Measurements from ENCODE around the gene TRIP13.
"Not testable (repeated sequence)": the region's sequence is repeated elsewhere in the genome, so short reads cannot be mapped to it uniquely, and the experiment has no call there.

The TRIP13 gene, protein sequence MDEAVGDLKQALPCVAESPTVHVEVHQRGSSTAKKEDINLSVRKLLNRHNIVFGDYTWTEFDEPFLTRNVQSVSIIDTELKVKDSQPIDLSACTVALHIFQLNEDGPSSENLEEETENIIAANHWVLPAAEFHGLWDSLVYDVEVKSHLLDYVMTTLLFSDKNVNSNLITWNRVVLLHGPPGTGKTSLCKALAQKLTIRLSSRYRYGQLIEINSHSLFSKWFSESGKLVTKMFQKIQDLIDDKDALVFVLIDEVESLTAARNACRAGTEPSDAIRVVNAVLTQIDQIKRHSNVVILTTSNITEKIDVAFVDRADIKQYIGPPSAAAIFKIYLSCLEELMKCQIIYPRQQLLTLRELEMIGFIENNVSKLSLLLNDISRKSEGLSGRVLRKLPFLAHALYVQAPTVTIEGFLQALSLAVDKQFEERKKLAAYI

DNA sequence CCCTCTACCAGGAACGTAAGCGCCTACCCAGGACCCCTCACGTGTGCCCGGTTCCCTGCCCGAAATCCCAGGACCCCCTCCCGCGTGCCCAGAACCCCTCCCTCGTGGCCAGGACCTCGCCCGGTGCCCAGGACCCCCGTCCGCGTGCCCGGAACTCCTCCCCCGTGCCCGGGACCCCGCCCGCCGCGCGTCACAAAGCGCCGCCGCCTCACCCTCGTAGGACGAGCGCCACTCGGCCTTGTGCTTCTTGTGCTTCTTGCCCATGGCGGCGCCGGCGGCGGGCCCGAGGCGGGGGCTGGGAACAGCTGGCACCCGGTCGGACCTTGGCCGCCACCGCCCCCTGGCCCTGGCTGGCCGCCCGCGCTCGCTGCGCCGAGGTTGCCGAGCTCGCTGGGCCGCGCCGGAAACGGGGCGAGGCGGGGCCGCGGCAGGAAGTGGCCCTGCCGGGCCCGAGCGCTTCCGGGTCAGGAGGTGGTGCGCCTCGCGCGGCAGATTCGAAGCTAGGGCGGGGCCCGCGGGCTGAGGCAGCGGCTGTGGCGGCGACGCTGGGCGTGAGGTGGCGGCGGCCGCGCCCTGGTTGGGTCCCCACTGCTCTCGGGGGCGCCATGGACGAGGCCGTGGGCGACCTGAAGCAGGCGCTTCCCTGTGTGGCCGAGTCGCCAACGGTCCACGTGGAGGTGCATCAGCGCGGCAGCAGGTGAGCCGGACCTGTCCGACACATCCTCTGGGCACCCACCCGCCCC lies at the start of gene TRIP13, which contains the start of gene BRD9:
TRIP13 (plus strand) TSS at position 491 of the 743 bp plus-strand sequence; CDS start at position 606, 115 bp downstream.
BRD9 (minus strand) TSS at position 408 of the 743 bp plus-strand sequence; CDS start at position 264, 144 bp downstream.
- TF ChIP-seq, protein P1, sequence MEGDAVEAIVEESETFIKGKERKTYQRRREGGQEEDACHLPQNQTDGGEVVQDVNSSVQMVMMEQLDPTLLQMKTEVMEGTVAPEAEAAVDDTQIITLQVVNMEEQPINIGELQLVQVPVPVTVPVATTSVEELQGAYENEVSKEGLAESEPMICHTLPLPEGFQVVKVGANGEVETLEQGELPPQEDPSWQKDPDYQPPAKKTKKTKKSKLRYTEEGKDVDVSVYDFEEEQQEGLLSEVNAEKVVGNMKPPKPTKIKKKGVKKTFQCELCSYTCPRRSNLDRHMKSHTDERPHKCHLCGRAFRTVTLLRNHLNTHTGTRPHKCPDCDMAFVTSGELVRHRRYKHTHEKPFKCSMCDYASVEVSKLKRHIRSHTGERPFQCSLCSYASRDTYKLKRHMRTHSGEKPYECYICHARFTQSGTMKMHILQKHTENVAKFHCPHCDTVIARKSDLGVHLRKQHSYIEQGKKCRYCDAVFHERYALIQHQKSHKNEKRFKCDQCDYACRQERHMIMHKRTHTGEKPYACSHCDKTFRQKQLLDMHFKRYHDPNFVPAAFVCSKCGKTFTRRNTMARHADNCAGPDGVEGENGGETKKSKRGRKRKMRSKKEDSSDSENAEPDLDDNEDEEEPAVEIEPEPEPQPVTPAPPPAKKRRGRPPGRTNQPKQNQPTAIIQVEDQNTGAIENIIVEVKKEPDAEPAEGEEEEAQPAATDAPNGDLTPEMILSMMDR (IDR thresholded peaks at IDR 0.05), result no peak
- Histone ChIP-seq H3K4me3 (ENCODE audit: low read depth in 1 of 2, low read length in 1 of 2) (peak within 1 kb of the TSS; percentile 75 to 86), H3K9me3 (no peaks in the 10 kb centered on the region), H3K36me3 (peaks cover 36% of the 10 kb centered on the region), H3K4me1 (ENCODE audit: control insufficient read depth in 1 of 2, insufficient read depth in 1 of 2, low read depth in 1 of 2, low read length in 1 of 2) (peaks cover 20 to 21% of the 10 kb centered on the region in 2 experiments), H3K27me3 (no peaks in the 10 kb centered on the region), H3K27ac (peak within 1 kb of the TSS; percentile 78)

DNA sequence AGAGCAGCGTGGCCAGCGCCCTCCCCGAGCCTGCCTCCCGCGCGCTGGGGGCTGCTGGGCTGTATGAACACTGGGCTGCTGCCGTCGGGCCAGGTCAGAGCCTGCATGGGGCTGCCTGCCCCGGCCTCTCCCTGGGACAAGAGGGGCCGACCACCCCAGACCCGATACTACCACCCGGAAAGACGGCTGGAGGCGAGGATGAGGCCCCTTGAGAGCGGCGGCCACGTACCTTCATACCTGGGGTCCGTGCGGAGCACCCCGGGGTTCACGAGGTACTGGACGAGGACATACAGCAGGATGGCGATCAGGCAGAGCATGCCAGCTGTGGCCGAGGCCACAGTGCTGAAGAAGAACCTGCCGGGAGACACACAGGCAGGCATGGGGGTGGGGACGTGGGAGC lies 49.3 kb upstream of the TRIP13 start:
- H3K27me3 ChIP-seq; H3K9me3 ChIP-seq; H3K27ac ChIP-seq; H3K36me3 ChIP-seq; H3K4me3 ChIP-seq (ENCODE audit: low read depth in 1 of 2, low read length in 1 of 2); H3K4me1 ChIP-seq (ENCODE audit: control insufficient read depth in 1 of 2, insufficient read depth in 1 of 2, low read depth in 1 of 2, low read length in 1 of 2): not testable (repeated sequence)

DNA sequence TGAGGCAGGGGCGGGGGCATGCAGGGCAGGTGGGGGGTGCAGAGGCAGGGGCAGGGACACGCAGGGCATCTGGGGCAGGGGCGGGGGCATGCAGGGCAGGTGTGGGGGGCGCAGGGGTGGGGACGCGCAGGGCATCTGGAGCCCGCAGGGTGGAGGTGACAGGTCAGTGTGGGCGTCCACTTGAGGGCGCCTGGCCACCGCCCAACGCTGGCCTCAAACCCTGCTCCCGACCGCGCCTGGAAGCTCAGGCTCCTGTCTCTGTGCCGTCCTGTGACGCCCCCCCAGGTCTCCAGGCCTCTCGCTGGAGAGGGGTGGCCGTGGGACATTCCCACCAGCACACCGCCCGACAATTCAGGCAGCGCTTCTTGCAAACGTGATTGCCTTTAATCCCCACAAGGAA lies 48.8 kb upstream of the TRIP13 start:
- H3K36me3 ChIP-seq; H3K27me3 ChIP-seq; H3K4me1 ChIP-seq (ENCODE audit: control insufficient read depth in 1 of 2, insufficient read depth in 1 of 2, low read depth in 1 of 2, low read length in 1 of 2); H3K4me3 ChIP-seq (ENCODE audit: low read depth in 1 of 2, low read length in 1 of 2); H3K27ac ChIP-seq; H3K9me3 ChIP-seq: not testable (repeated sequence)

DNA sequence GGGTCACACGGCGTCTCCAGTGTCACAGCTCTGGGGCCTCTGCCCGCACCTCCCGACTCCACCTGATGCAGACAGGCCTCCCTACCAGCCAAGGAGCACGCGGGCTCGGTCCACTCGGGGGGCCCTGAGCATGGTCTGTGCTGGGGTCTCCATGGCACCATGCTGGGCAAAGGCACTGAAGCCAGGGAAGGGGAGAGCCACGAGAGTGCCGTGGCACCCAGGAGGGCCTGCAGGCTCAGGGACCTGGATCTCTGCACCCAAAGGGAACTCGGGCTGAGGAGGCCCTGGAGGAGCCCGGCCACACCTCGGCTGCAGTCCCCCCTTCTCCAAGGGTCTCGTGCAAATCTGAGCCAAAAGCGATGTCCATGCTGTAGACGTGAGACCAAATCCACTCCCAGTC lies 48.3 kb upstream of the TRIP13 start:
- not testable (repeated sequence) for H3K4me1 ChIP-seq (ENCODE audit: control insufficient read depth in 1 of 2, insufficient read depth in 1 of 2, low read depth in 1 of 2, low read length in 1 of 2); H3K27me3 ChIP-seq; H3K4me3 ChIP-seq (ENCODE audit: low read depth in 1 of 2, low read length in 1 of 2); H3K36me3 ChIP-seq; H3K27ac ChIP-seq; H3K9me3 ChIP-seq

DNA sequence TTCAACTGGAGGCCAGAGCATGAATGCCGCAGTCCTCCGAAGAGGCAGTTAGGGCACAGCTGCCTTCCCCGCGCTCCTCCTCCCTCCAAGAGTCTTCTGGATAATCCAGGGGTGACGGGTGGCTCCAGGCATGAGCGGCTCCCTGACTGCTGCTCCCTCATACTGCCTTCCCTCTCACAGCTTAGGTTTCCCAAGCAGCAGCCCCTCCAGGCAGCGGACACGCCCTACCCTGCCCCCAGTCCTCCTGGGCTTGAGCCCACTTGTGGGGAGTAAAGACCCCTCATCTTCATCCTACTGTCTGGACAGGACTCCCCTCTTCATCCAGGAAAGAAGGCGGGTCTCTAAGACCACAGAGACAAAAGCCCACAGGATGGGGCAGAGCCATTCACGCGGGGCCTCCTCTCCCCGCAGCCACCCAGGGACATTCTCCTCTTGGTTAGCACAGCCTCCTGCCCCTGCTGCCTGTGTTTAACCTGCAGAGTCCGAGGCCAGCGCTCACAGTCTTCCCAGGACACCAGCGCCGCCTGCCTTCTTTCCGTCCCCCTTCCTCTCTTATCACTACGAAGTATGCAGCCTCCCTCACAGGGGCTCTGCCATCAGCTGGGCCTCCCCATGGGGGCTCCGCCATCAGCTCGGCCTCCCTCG lies 47.5 kb upstream of the TRIP13 start:
- not testable (repeated sequence) for H3K27ac ChIP-seq; H3K9me3 ChIP-seq; H3K4me3 ChIP-seq (ENCODE audit: low read depth in 1 of 2, low read length in 1 of 2); H3K4me1 ChIP-seq (ENCODE audit: control insufficient read depth in 1 of 2, insufficient read depth in 1 of 2, low read depth in 1 of 2, low read length in 1 of 2); H3K36me3 ChIP-seq; H3K27me3 ChIP-seq

DNA sequence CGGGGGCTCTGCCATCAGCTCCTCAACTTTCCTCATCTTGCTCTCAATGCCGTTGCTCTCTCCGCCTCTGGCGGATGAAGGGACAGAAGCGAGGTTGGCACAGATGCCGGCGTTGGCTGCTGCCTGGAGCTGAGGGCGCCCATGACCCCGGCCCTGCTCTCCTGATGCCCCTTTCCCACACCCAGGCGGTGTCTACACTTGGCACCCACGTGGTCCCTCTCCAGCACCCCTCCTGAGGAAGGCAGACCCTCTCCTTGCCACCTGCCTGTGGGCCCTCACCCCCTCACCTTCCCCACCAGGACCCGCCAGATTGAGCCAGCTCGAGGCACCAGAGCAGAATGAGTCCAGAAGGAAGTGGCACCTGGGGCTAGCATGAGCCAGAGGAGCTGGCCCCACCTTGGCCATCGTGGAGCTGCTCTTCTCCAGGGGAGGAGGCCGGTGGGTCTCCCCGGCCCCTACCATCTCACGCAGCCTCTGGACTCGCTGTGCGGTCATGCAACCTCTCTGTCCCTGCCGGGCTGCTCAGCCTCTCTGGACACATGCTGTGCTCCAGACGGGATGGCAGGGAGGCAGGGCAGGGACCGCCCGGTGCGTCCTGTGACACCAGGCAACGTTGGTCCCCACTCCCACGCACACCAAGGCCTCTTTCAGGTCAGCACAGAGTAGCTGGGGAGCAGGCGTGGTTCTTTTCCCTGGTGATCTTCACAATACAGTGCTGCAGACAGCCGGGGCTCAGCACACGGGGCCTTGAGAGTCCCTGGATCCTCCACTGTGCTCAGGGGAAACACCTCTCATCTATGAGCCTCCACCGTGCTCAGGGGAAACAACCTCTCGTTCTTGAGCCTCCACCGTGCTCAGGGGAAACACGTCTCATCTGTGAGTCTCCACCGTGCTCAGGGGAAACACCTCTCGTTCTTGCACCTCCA lies 46.7 kb upstream of the TRIP13 start:
- not testable (repeated sequence) for H3K9me3 ChIP-seq; H3K36me3 ChIP-seq; H3K4me3 ChIP-seq (ENCODE audit: low read depth in 1 of 2, low read length in 1 of 2); H3K27ac ChIP-seq; H3K4me1 ChIP-seq (ENCODE audit: control insufficient read depth in 1 of 2, insufficient read depth in 1 of 2, low read depth in 1 of 2, low read length in 1 of 2); H3K27me3 ChIP-seq

DNA sequence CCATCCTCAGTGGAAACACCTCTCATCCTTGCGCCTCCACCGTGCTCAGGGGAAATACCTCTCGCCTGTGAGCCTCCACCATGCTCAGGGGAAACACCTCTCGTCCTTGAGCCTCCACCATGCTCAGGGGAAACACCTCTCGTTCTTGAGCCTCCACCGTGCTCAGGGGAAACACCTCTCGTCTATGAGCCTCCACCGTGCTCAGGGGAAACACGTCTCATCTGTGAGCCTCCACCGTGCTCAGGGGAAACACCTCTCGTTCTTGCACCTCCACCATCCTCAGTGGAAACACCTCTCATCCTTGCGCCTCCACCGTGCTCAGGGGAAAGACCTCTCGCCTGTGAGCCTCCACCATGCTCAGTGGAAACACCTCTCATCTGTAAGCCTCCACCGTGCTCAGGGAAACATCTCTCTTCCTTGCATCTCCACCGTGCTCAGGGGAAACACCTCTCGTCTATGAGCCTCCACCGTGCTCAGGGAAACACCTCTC lies 46.0 kb upstream of the TRIP13 start:
- H3K27ac ChIP-seq; H3K27me3 ChIP-seq; H3K4me3 ChIP-seq (ENCODE audit: low read depth in 1 of 2, low read length in 1 of 2); H3K4me1 ChIP-seq (ENCODE audit: control insufficient read depth in 1 of 2, insufficient read depth in 1 of 2, low read depth in 1 of 2, low read length in 1 of 2); H3K36me3 ChIP-seq; H3K9me3 ChIP-seq: not testable (repeated sequence)

DNA sequence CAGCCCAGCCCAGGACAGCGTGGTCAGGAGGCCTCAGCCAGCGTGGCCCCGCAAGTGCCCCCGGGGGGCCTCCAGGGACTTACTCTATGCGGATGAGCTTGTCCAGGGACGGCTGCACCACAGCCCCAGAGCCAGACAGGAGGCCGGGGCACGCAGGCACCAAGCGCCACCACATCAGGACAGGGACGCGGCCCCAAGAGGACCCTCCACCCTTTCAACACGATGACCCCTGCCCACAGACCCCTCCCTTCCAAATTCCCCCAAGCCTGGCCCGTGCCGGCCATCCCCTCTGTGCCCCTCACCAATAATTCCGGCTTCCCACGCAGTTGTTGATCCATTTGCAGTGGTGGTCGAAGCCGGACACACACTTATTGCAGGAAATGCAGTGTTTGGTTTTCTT lies 45.5 kb upstream of the TRIP13 start:
- not testable (repeated sequence) for H3K4me1 ChIP-seq (ENCODE audit: control insufficient read depth in 1 of 2, insufficient read depth in 1 of 2, low read depth in 1 of 2, low read length in 1 of 2); H3K27ac ChIP-seq; H3K4me3 ChIP-seq (ENCODE audit: low read depth in 1 of 2, low read length in 1 of 2); H3K36me3 ChIP-seq; H3K9me3 ChIP-seq; H3K27me3 ChIP-seq

DNA sequence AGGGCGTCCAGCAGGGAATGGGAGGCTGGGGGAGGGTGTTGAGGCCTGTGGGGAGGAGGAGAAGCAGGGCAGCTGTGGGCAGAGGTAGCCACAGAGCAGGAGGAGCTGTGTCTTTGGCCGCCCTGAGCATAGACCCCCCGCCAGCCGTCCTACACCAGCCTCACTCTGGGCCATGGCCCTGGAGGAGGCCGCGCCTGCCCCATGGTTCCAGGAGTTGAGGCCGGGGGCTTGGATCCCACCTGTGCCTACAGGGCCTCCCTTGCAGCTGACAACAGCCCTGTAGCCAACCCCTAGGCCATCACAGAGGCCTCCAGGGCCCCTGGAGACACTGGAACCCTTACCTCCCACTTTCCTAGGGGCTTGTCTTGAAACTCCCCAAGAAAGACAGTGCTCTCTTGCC lies 44.9 kb upstream of the TRIP13 start:
- not testable (repeated sequence) for H3K27ac ChIP-seq; H3K27me3 ChIP-seq; H3K9me3 ChIP-seq; H3K36me3 ChIP-seq; H3K4me1 ChIP-seq (ENCODE audit: control insufficient read depth in 1 of 2, insufficient read depth in 1 of 2, low read depth in 1 of 2, low read length in 1 of 2); H3K4me3 ChIP-seq (ENCODE audit: low read depth in 1 of 2, low read length in 1 of 2)
